HG03095 (cell line): ENCODE measurements around the gene PRAMEF9.
"Not testable (repeated sequence)": the region's sequence is repeated elsewhere in the genome, so short reads cannot be mapped to it uniquely, and the experiment has no call there.

Experiments
- ATAC-seq: cut with Tn5 transposase; IDR thresholded peaks from one replicate; pipeline ENCODE4 v1.9.1; 2021; ENCODE audit warnings: moderate library complexity; ENCODE audit not compliant: unreplicated experiment

Gene PRAMEF9

GRCh38 chr1:13171548-13171947, at the start of gene PRAMEF9:
Gene PRAMEF9, plus strand, starts transcription at chr1:13171848. Its CDS starts 3,433 bp downstream, at chr1:13175281.
- ATAC-seq: not testable (repeated sequence)

GRCh38 chr1:13155909-13156308, 15.7 kb upstream of the PRAMEF9 start, which contains the start of gene PRAMEF26:
Gene PRAMEF26, minus strand, starts transcription at chr1:13156009. Its CDS starts 2,914 bp downstream, at chr1:13153095.
- not testable (repeated sequence) for ATAC-seq

GRCh38 chr1:13165531-13165930, 6.1 kb upstream of the PRAMEF9 start, which contains the start of gene HNRNPCL4:
Gene HNRNPCL4, minus strand, starts transcription at chr1:13165631. Its CDS starts 164 bp downstream, at chr1:13165467.
- not testable (repeated sequence) for ATAC-seq

- not testable (repeated sequence) for ATAC-seq
These were observed 29.7 kb downstream of the PRAMEF9 start, which contains the start of gene PRAMEF13 for GRCh38 chr1:13201309-13201708. Gene PRAMEF13, minus strand, starts transcription at chr1:13201409. Its CDS starts 1,820 bp downstream, at chr1:13199589.

GRCh38 chr1:13208712-13209111, 37.1 kb downstream of the PRAMEF9 start:
- not testable (repeated sequence) for ATAC-seq

GRCh38 chr1:13216619-13217018, 45.0 kb downstream of the PRAMEF9 start:
- not testable (repeated sequence) for ATAC-seq

- not testable (repeated sequence) for ATAC-seq
These were observed 47.6 kb downstream of the PRAMEF9 start for GRCh38 chr1:13219203-13219602.

- not testable (repeated sequence) for ATAC-seq
These were observed 51.1 kb downstream of the PRAMEF9 start for GRCh38 chr1:13222788-13223187.

- no peak for ATAC-seq
These were observed 52.9 kb downstream of the PRAMEF9 start for GRCh38 chr1:13224480-13225060.

- ATAC-seq: not testable (repeated sequence)
These were observed 54.1 kb downstream of the PRAMEF9 start, which contains the start of gene PRAMEF18 for GRCh38 chr1:13225675-13226204. Gene PRAMEF18, minus strand, starts transcription at chr1:13226154. Its CDS starts 48 bp downstream, at chr1:13226106.

GRCh38 chr1:13227271-13228055, 55.8 kb downstream of the PRAMEF9 start:
- ATAC-seq: not testable (repeated sequence)

GRCh38 chr1:13228343-13228781, 56.7 kb downstream of the PRAMEF9 start:
- no peak for ATAC-seq
